Posterior cingulate gyrus (tissue), 11 donors: ENCODE results near the gene CSMD2.
"Not testable (repeated sequence)": the region's sequence is repeated elsewhere in the genome, so short reads cannot be mapped to it uniquely, and the experiment has no call there.

Experiments used
- DNase-seq, 10 donors: peaks; one replicate each; pipeline versions ENCODE4 v3.0.0 to v3.0.0-alpha.2; 2020 to 2021; ENCODE audit warnings: mixed read lengths in 3 of 10
- intact Hi-C: fragments of 100-400 bp; cut with DNase I; formaldehyde crosslinking; loops from one replicate; pipeline ENCODE4 v1.15.1; 2023

Gene CSMD2

GRCh38 chr1:34018285-34018684, 146.7 kb downstream of the CSMD2 start:
- no peak for DNase-seq
- intact Hi-C loops = no loop called here

GRCh38 chr1:34016281-34016680, 148.7 kb downstream of the CSMD2 start:
- DNase-seq, intact Hi-C loops: not testable (repeated sequence)

- peak in 1 of 10 donors; percentile 32 for DNase-seq
- intact Hi-C loops = no loop called here
Measured at GRCh38 chr1:34013958-34014737, 150.9 kb downstream of the CSMD2 start.

GRCh38 chr1:34013136-34013535, 151.9 kb downstream of the CSMD2 start:
- intact Hi-C loops = no loop called here
- DNase-seq = peak in 1 of 10 donors; percentile 57

GRCh38 chr1:34009340-34009985, 155.6 kb downstream of the CSMD2 start:
- intact Hi-C loops = no loop called here
- DNase-seq = no peak

GRCh38 chr1:34007760-34008159, 157.3 kb downstream of the CSMD2 start:
- intact Hi-C loops = no loop called here
- no peak for DNase-seq

- intact Hi-C loops = no loop called here
- no peak for DNase-seq
Measured at GRCh38 chr1:34005309-34005708, 159.7 kb downstream of the CSMD2 start.

GRCh38 chr1:34002810-34003209, 162.2 kb downstream of the CSMD2 start:
- intact Hi-C loops = no loop called here
- DNase-seq = no peak

GRCh38 chr1:33997127-33998036, 167.6 kb downstream of the CSMD2 start:
- no peak for DNase-seq
- intact Hi-C loops = no loop called here

GRCh38 chr1:33996281-33996680, 168.7 kb downstream of the CSMD2 start:
- DNase-seq = no peak
- intact Hi-C loops = no loop called here

GRCh38 chr1:33993301-33993700, 171.7 kb downstream of the CSMD2 start:
- DNase-seq = no peak
- intact Hi-C loops = no loop called here

- DNase-seq = no peak
- intact Hi-C loops = no loop called here
Measured at GRCh38 chr1:33990281-33990680, 174.7 kb downstream of the CSMD2 start.

- DNase-seq = no peak
- intact Hi-C loops = no loop called here
Measured at GRCh38 chr1:33988161-33988560, 176.9 kb downstream of the CSMD2 start.

- DNase-seq = peak in 3 of 10 donors; percentile 37 to 47 (median 47)
- intact Hi-C loops = no loop called here
Measured at GRCh38 chr1:33986390-33987095, 178.5 kb downstream of the CSMD2 start.

GRCh38 chr1:33985656-33986055, 179.4 kb downstream of the CSMD2 start:
- no peak for DNase-seq
- intact Hi-C loops = no loop called here

GRCh38 chr1:33984906-33985565, 180.0 kb downstream of the CSMD2 start:
- intact Hi-C loops = no loop called here
- peak in 1 of 10 donors; percentile 85 for DNase-seq

- intact Hi-C loops = no loop called here
- no peak for DNase-seq
Measured at GRCh38 chr1:33982419-33982818, 182.6 kb downstream of the CSMD2 start.

GRCh38 chr1:33979341-33979740, 185.7 kb downstream of the CSMD2 start:
- intact Hi-C loops = no loop called here
- no peak for DNase-seq

GRCh38 chr1:33975961-33976360, 189.1 kb downstream of the CSMD2 start:
- no peak for DNase-seq
- intact Hi-C loops = no loop called here
